GM13977 (cell line): ENCODE data around the gene HAO1.

Source experiments
- DNase-seq: peaks from one replicate; pipeline ENCODE4 v3.0.0; 2012; ENCODE audit warnings: low spot score
- CTCF ChIP-seq: IDR thresholded peaks from 2 replicates; pipeline ENCODE4 v1.5.1; 2012; ENCODE audit warnings: mild to moderate bottlenecking, control low read depth; ENCODE audit not compliant: insufficient read depth; ENCODE audit errors: extremely low read depth, missing control alignments
- in situ Hi-C: fragments of 300-500 bp; cut with MboI; formaldehyde crosslinking; loops from one replicate; pipeline ENCODE4 v1.12.0; 2022; ENCODE audit warnings: low sequenced_read_pairs, low pct_unique_long_range_greater_than_20kb, mixed read lengths, inconsistent platforms; ENCODE audit not compliant: unreplicated experiment

The HAO1 gene

GRCh38 chr20:7912551-7912950 is 27.7 kb downstream of the HAO1 start:
- in situ Hi-C loops: no loop called here
- DNase-seq: no peak
- TF ChIP-seq CTCF: no peak

- in situ Hi-C loops: no loop called here
- no peak for TF ChIP-seq CTCF
- no peak for DNase-seq
These were observed 28.5 kb downstream of the HAO1 start for GRCh38 chr20:7911586-7912330.

GRCh38 chr20:7908905-7909304 is 31.4 kb downstream of the HAO1 start:
- TF ChIP-seq CTCF: no peak
- in situ Hi-C loops: no loop called here
- DNase-seq: no peak

- TF ChIP-seq CTCF: no peak
- DNase-seq: no peak
- in situ Hi-C loops: no loop called here
These were observed 36.8 kb downstream of the HAO1 start for GRCh38 chr20:7903429-7903828.

- DNase-seq: no peak
- in situ Hi-C loops: no loop called here
- no peak for TF ChIP-seq CTCF
These were observed 37.4 kb downstream of the HAO1 start for GRCh38 chr20:7902879-7903278.

GRCh38 chr20:7897781-7898364 is 42.4 kb downstream of the HAO1 start:
- in situ Hi-C loops: no loop called here
- no peak for TF ChIP-seq CTCF
- no peak for DNase-seq
